Measurements from ENCODE around the gene ZNF438.

ZNF438 gene

GRCh38 chr10:31017534-31018355, 13.9 kb downstream of the ZNF438 start:
- no peaks in the 10 kb centered on the region for H3K36me3 ChIP-seq (ENCODE audit: control insufficient read depth, insufficient read depth, low read length)
- H3K4me1 ChIP-seq (ENCODE audit: control insufficient read depth, insufficient read depth, low read length) = peaks cover 14% of the 10 kb centered on the region
- H3K4me3 ChIP-seq (ENCODE audit: insufficient read depth, low read depth, low read length) = no peak overlapping the region
- no peaks in the 10 kb centered on the region for H3K9me3 ChIP-seq (ENCODE audit: control insufficient read depth, low read length)
- H3K27ac ChIP-seq (ENCODE audit: insufficient read depth, low read depth, low read length, poor library complexity, severe bottlenecking) = no peak overlapping the region
- no peaks in the 10 kb centered on the region for H3K27me3 ChIP-seq (ENCODE audit: control insufficient read depth, insufficient read depth, low read length, poor library complexity, severe bottlenecking)
- WGBS, 2 experiments = 91 to 97% methylated on average over 4 of the region's 4 CpGs

- Histone ChIP-seq H3K27me3 (ENCODE audit: control insufficient read depth, insufficient read depth, low read length, poor library complexity, severe bottlenecking) (no peaks in the 10 kb centered on the region), H3K27ac (ENCODE audit: insufficient read depth, low read depth, low read length, poor library complexity, severe bottlenecking) (no peak overlapping the region), H3K4me1 (ENCODE audit: control insufficient read depth, insufficient read depth, low read length) (peaks cover 6% of the 10 kb centered on the region), H3K36me3 (ENCODE audit: control insufficient read depth, insufficient read depth, low read length) (no peaks in the 10 kb centered on the region), H3K4me3 (ENCODE audit: insufficient read depth, low read depth, low read length) (no peak overlapping the region), H3K9me3 (ENCODE audit: control insufficient read depth, low read length) (no peaks in the 10 kb centered on the region)
- WGBS, 2 experiments = 93% methylated on average over 6 to 7 of the region's 7 CpGs
Observed at GRCh38 chr10:31014161-31014875, 17.3 kb downstream of the ZNF438 start.

- no peak overlapping the region for H3K27ac ChIP-seq (ENCODE audit: insufficient read depth, low read depth, low read length, poor library complexity, severe bottlenecking)
- no peaks in the 10 kb centered on the region for H3K27me3 ChIP-seq (ENCODE audit: control insufficient read depth, insufficient read depth, low read length, poor library complexity, severe bottlenecking)
- H3K9me3 ChIP-seq (ENCODE audit: control insufficient read depth, low read length) = no peaks in the 10 kb centered on the region
- no peak overlapping the region for H3K4me3 ChIP-seq (ENCODE audit: insufficient read depth, low read depth, low read length)
- H3K36me3 ChIP-seq (ENCODE audit: control insufficient read depth, insufficient read depth, low read length) = no peaks in the 10 kb centered on the region
- 75 to 82% methylated on average over 3 of the region's 3 CpGs for WGBS, 2 experiments
- no peaks in the 10 kb centered on the region for H3K4me1 ChIP-seq (ENCODE audit: control insufficient read depth, insufficient read depth, low read length)
Observed at GRCh38 chr10:31013331-31013730, 18.3 kb downstream of the ZNF438 start.

GRCh38 chr10:31011665-31012022, 20.0 kb downstream of the ZNF438 start:
- WGBS, 2 experiments = 88 to 90% methylated on average over 3 of the region's 3 CpGs

GRCh38 chr10:31011017-31011664, 20.5 kb downstream of the ZNF438 start:
- H3K9me3 ChIP-seq (ENCODE audit: control insufficient read depth, low read length) = no peaks in the 10 kb centered on the region
- H3K27me3 ChIP-seq (ENCODE audit: control insufficient read depth, insufficient read depth, low read length, poor library complexity, severe bottlenecking) = no peaks in the 10 kb centered on the region
- H3K36me3 ChIP-seq (ENCODE audit: control insufficient read depth, insufficient read depth, low read length) = no peaks in the 10 kb centered on the region
- H3K4me3 ChIP-seq (ENCODE audit: insufficient read depth, low read depth, low read length) = no peak overlapping the region
- no peak overlapping the region for H3K27ac ChIP-seq (ENCODE audit: insufficient read depth, low read depth, low read length, poor library complexity, severe bottlenecking)
- no peaks in the 10 kb centered on the region for H3K4me1 ChIP-seq (ENCODE audit: control insufficient read depth, insufficient read depth, low read length)
- WGBS, 2 experiments = 79 to 88% methylated on average over 8 of the region's 8 CpGs

More at GRCh38 chr10:31011665-31012022, 20.0 kb downstream of the ZNF438 start:
- Histone ChIP-seq H3K9me3 (ENCODE audit: control insufficient read depth, low read length) (no peaks in the 10 kb centered on the region), H3K27me3 (ENCODE audit: control insufficient read depth, insufficient read depth, low read length, poor library complexity, severe bottlenecking) (no peaks in the 10 kb centered on the region), H3K4me1 (ENCODE audit: control insufficient read depth, insufficient read depth, low read length) (no peaks in the 10 kb centered on the region), H3K36me3 (ENCODE audit: control insufficient read depth, insufficient read depth, low read length) (no peaks in the 10 kb centered on the region), H3K4me3 (ENCODE audit: insufficient read depth, low read depth, low read length) (no peak overlapping the region), H3K27ac (ENCODE audit: insufficient read depth, low read depth, low read length, poor library complexity, severe bottlenecking) (no peak overlapping the region)

GRCh38 chr10:31010062-31010461, 21.6 kb downstream of the ZNF438 start:
- H3K4me1 ChIP-seq (ENCODE audit: control insufficient read depth, insufficient read depth, low read length) = no peaks in the 10 kb centered on the region
- H3K9me3 ChIP-seq (ENCODE audit: control insufficient read depth, low read length) = no peaks in the 10 kb centered on the region
- no peak overlapping the region for H3K27ac ChIP-seq (ENCODE audit: insufficient read depth, low read depth, low read length, poor library complexity, severe bottlenecking)
- WGBS, 2 experiments = 92 to 94% methylated on average over 2 of the region's 2 CpGs
- no peaks in the 10 kb centered on the region for H3K27me3 ChIP-seq (ENCODE audit: control insufficient read depth, insufficient read depth, low read length, poor library complexity, severe bottlenecking)
- H3K36me3 ChIP-seq (ENCODE audit: control insufficient read depth, insufficient read depth, low read length) = no peaks in the 10 kb centered on the region
- H3K4me3 ChIP-seq (ENCODE audit: insufficient read depth, low read depth, low read length) = no peak overlapping the region

- no peaks in the 10 kb centered on the region for H3K27me3 ChIP-seq (ENCODE audit: control insufficient read depth, insufficient read depth, low read length, poor library complexity, severe bottlenecking)
- H3K4me1 ChIP-seq (ENCODE audit: control insufficient read depth, insufficient read depth, low read length) = no peaks in the 10 kb centered on the region
- H3K27ac ChIP-seq (ENCODE audit: insufficient read depth, low read depth, low read length, poor library complexity, severe bottlenecking) = no peak overlapping the region
- WGBS, 2 experiments = 80 to 100% methylated on average over 1 of the region's 1 CpG
- H3K36me3 ChIP-seq (ENCODE audit: control insufficient read depth, insufficient read depth, low read length) = no peaks in the 10 kb centered on the region
- H3K4me3 ChIP-seq (ENCODE audit: insufficient read depth, low read depth, low read length) = no peak overlapping the region
- no peaks in the 10 kb centered on the region for H3K9me3 ChIP-seq (ENCODE audit: control insufficient read depth, low read length)
Observed at GRCh38 chr10:31005895-31006294, 25.8 kb downstream of the ZNF438 start.

- Histone ChIP-seq H3K36me3 (ENCODE audit: control insufficient read depth, insufficient read depth, low read length) (no peaks in the 10 kb centered on the region), H3K27ac (ENCODE audit: insufficient read depth, low read depth, low read length, poor library complexity, severe bottlenecking) (no peak overlapping the region), H3K27me3 (ENCODE audit: control insufficient read depth, insufficient read depth, low read length, poor library complexity, severe bottlenecking) (no peaks in the 10 kb centered on the region), H3K4me1 (ENCODE audit: control insufficient read depth, insufficient read depth, low read length) (no peaks in the 10 kb centered on the region), H3K9me3 (ENCODE audit: control insufficient read depth, low read length) (no peaks in the 10 kb centered on the region), H3K4me3 (ENCODE audit: insufficient read depth, low read depth, low read length) (no peak overlapping the region)
- WGBS, 2 experiments = 91 to 95% methylated on average over 3 of the region's 3 CpGs
Observed at GRCh38 chr10:31004611-31005193, 27.0 kb downstream of the ZNF438 start.

- no peak overlapping the region for H3K4me3 ChIP-seq (ENCODE audit: insufficient read depth, low read depth, low read length)
- no peaks in the 10 kb centered on the region for H3K9me3 ChIP-seq (ENCODE audit: control insufficient read depth, low read length)
- H3K27me3 ChIP-seq (ENCODE audit: control insufficient read depth, insufficient read depth, low read length, poor library complexity, severe bottlenecking) = no peaks in the 10 kb centered on the region
- no peaks in the 10 kb centered on the region for H3K4me1 ChIP-seq (ENCODE audit: control insufficient read depth, insufficient read depth, low read length)
- H3K27ac ChIP-seq (ENCODE audit: insufficient read depth, low read depth, low read length, poor library complexity, severe bottlenecking) = no peak overlapping the region
- 93 to 95% methylated on average over 2 of the region's 2 CpGs for WGBS, 2 experiments
- H3K36me3 ChIP-seq (ENCODE audit: control insufficient read depth, insufficient read depth, low read length) = no peaks in the 10 kb centered on the region
Observed at GRCh38 chr10:31001740-31002139, 29.9 kb downstream of the ZNF438 start.

GRCh38 chr10:31000867-31001266, 30.8 kb downstream of the ZNF438 start:
- 81 to 87% methylated on average over 2 of the region's 2 CpGs for WGBS, 2 experiments
- H3K36me3 ChIP-seq (ENCODE audit: control insufficient read depth, insufficient read depth, low read length) = no peaks in the 10 kb centered on the region
- H3K4me1 ChIP-seq (ENCODE audit: control insufficient read depth, insufficient read depth, low read length) = no peaks in the 10 kb centered on the region
- H3K27me3 ChIP-seq (ENCODE audit: control insufficient read depth, insufficient read depth, low read length, poor library complexity, severe bottlenecking) = no peaks in the 10 kb centered on the region
- no peak overlapping the region for H3K4me3 ChIP-seq (ENCODE audit: insufficient read depth, low read depth, low read length)
- H3K27ac ChIP-seq (ENCODE audit: insufficient read depth, low read depth, low read length, poor library complexity, severe bottlenecking) = no peak overlapping the region
- H3K9me3 ChIP-seq (ENCODE audit: control insufficient read depth, low read length) = no peaks in the 10 kb centered on the region
